K562 (cell line): ENCODE results near the gene BACE2. TPM values are rescaled to one million over a fixed set of nuclear protein-coding genes. Genes with fewer than 3 reads are reported as not detected.
A peak's percentile ranks its signal among the peaks of the same experiment; 100 is the strongest.

Experiments used
- ATAC-seq: fragments of 200-7000 bp; cut with Tn5 transposase; 3 replicates; pipeline ENCODE4 v1.9.1; 2020; ENCODE audit warnings: moderate library complexity
- BruUV-seq: library from RNA; stranded (reverse); fragments of 400-500 nt; replicated peaks from 2 replicates; lab custom pipeline; 2021; lab: Mats Ljungman, UMichigan
- CTCF ChIA-PET: fragments of 300-600 bp; formaldehyde crosslinking; extraction: SDS; loops from one replicate; lab custom pipeline; 2021; ENCODE audit warnings: low intra/inter-chr PET ratio; lab: Yijun Ruan, JAX
- POLR2A ChIA-PET: fragments of 300-600, 350-650 bp; sonication (Branson Sonifier 250); formaldehyde crosslinking; extraction: SDS; loops from one replicate; lab custom pipeline; 2021; ENCODE audit warnings: antibody characterized with exemption, inconsistent platforms; lab: Yijun Ruan, JAX
- DNase-seq, 4 experiments: peaks; one replicate each; pipeline versions ENCODE4 v3.0.0 to v3.0.0-alpha.2; 2011 to 2018; ENCODE audit warnings: low spot score in 3 of 4, mixed read lengths in 3 of 4; ENCODE audit errors: extremely low read depth in 1 of 4
- FAIRE-seq: peaks from 2 replicates; lab custom pipeline; 2011; peaks lifted over from hg19 to GRCh38; lab: Jason Lieb, UNC
- H2AFZ ChIP-seq: 2 replicates; pipeline ENCODE4 v1.6.0; 2011; ENCODE audit warnings: low read depth, low read length, control low read depth, inconsistent platforms
- H3K27ac ChIP-seq: fragments of 200-600 bp; 3 replicates; pipeline ENCODE4 v1.8.0; 2011; ENCODE audit warnings: low read depth, mild to moderate bottlenecking, control low read depth, inconsistent platforms, low read length, moderate library complexity, mixed read lengths; ENCODE audit errors: extremely low read depth
- H3K27me3 ChIP-seq, 2 experiments: fragments of 300-600 bp in 1 of 2; 2 replicates in 1 of 2; 3 replicates in 1 of 2; pipeline versions ENCODE4 v1.6.0 to v1.8.0; 2011; ENCODE audit warnings: inconsistent platforms in 2 of 2, low read length in 2 of 2, mild to moderate bottlenecking in 1 of 2, mixed read lengths in 1 of 2, moderate library complexity in 1 of 2; ENCODE audit not compliant: control insufficient read depth in 2 of 2, insufficient read depth in 2 of 2
- H3K36me3 ChIP-seq: fragments of 300-600 bp; 3 replicates; pipeline ENCODE4 v1.8.0; 2011; ENCODE audit warnings: mild to moderate bottlenecking, low read length, inconsistent platforms; ENCODE audit not compliant: control insufficient read depth, insufficient read depth
- H3K4me1 ChIP-seq, 2 experiments: fragments of 200-600 bp in 1 of 2; replicated peaks in 1 of 2; 2 replicates in 1 of 2; 3 replicates in 1 of 2; pipeline versions ENCODE4 v1.5.1 to v1.8.0; 2011; ENCODE audit warnings: inconsistent platforms in 2 of 2, low read length in 2 of 2, mild to moderate bottlenecking in 1 of 2, mixed read lengths in 1 of 2, moderate library complexity in 1 of 2; ENCODE audit not compliant: control insufficient read depth in 2 of 2, insufficient read depth in 2 of 2
- H3K4me2 ChIP-seq: 2 replicates; pipeline ENCODE4 v1.6.1; 2011; ENCODE audit warnings: low read length, control low read depth, inconsistent platforms, mixed read lengths; ENCODE audit not compliant: insufficient read depth
- H3K4me3 ChIP-seq: fragments of 200-600 bp; sonication (generic), shearing (Covaris generic); 2 replicates; pipeline ENCODE4 v1.5.1; 2016; ENCODE audit warnings: control low read depth, inconsistent platforms
- H3K79me2 ChIP-seq: fragments of 200-600 bp; 3 replicates; pipeline ENCODE4 v1.8.0; 2011; ENCODE audit warnings: low read length, inconsistent platforms; ENCODE audit not compliant: control insufficient read depth, insufficient read depth
- H3K9ac ChIP-seq, 2 experiments: 2 replicates each; pipeline versions ENCODE4 v1.6.0 to v1.6.1; 2011; ENCODE audit warnings: low read depth in 2 of 2, low read length in 2 of 2, control low read depth in 1 of 2, inconsistent platforms in 1 of 2, mild to moderate bottlenecking in 1 of 2, mixed read lengths in 1 of 2; ENCODE audit not compliant: insufficient read depth in 1 of 2
- H3K9me1 ChIP-seq: one replicate; pipeline ENCODE4 v1.6.0; 2011; ENCODE audit warnings: inconsistent platforms, mild to moderate bottlenecking, low read length, moderate library complexity; ENCODE audit not compliant: control insufficient read depth, insufficient read depth
- H3K9me3 ChIP-seq: replicated peaks from 2 replicates; pipeline ENCODE4 v1.5.1; 2011; ENCODE audit warnings: low read depth, low read length, inconsistent platforms; ENCODE audit not compliant: control insufficient read depth, insufficient read depth
- H4K20me1 ChIP-seq: replicated peaks from 2 replicates; pipeline ENCODE4 v1.6.1; 2011; ENCODE audit warnings: low read length, inconsistent platforms, mixed read lengths; ENCODE audit not compliant: control insufficient read depth, insufficient read depth
- ARID1B ChIP-seq: fragments of 450-650 bp; IDR thresholded peaks from 2 replicates; pipeline ENCODE4 v1.6.1; 2016; ENCODE audit warnings: antibody characterized with exemption, mild to moderate bottlenecking, inconsistent platforms
- ATF3 ChIP-seq, 2 experiments: fragments of 450-650 bp in 1 of 2; sonication (generic) in 1 of 2; formaldehyde crosslinking in 1 of 2; IDR thresholded peaks in 1 of 2; conservative IDR thresholded peaks in 1 of 2; 2 replicates each; pipeline versions ENCODE4 v1.6.1 to v1.8.1; 2016 to 2023; ENCODE audit warnings: mild to moderate bottlenecking in 2 of 2, moderate library complexity in 2 of 2, inconsistent platforms in 1 of 2, missing genetic modification reagents in 1 of 2
- FOXJ2 ChIP-seq: fragments of 200-800 bp; sonication (Bioruptor generic); IDR thresholded peaks from 2 replicates; pipeline ENCODE4 v1.6.1; 2016; ENCODE audit warnings: missing genetic modification characterization, missing compliant biosample characterization
- HOXB6 ChIP-seq: fragments of 250-450 bp; sonication (Bioruptor Pico); IDR thresholded peaks from 2 replicates; pipeline ENCODE4 v1.5.1; 2022; ENCODE audit warnings: mild to moderate bottlenecking, borderline replicate concordance
- JUND ChIP-seq, 2 experiments: IDR thresholded peaks; 2 replicates in 1 of 2; 3 replicates in 1 of 2; pipeline ENCODE4 v1.6.1; 2011; ENCODE audit warnings: borderline replicate concordance in 2 of 2, low read depth in 2 of 2, low read length in 2 of 2, improper control_type of control experiment in 1 of 2, missing biosample characterization in 1 of 2, missing genetic modification characterization in 1 of 2, missing genetic modification reagents in 1 of 2
- MEIS2 ChIP-seq: fragments of 450-650 bp; IDR thresholded peaks from 2 replicates; pipeline ENCODE4 v1.6.1; 2014; ENCODE audit warnings: mild to moderate bottlenecking; ENCODE audit not compliant: partially characterized antibody
- SMAD3 ChIP-seq: fragments of 450-650 bp; formaldehyde crosslinking; conservative IDR thresholded peaks from 2 replicates; pipeline ENCODE4 v1.4.0; 2020; ENCODE audit warnings: mild to moderate bottlenecking
- STAT6 ChIP-seq: sonication (generic); formaldehyde crosslinking; IDR thresholded peaks from 2 replicates; pipeline ENCODE4 v1.8.1; 2023; ENCODE audit warnings: mild to moderate bottlenecking, missing genetic modification reagents
- ZEB2 ChIP-seq: fragments of 450-650 bp; IDR thresholded peaks from 2 replicates; pipeline ENCODE4 v1.6.1; 2016
- ZNF165 ChIP-seq: fragments of 250-450 bp; sonication (Bioruptor Pico); IDR thresholded peaks from 2 replicates; pipeline ENCODE4 v1.4.0; 2020; ENCODE audit warnings: borderline replicate concordance
- ZNF384 ChIP-seq: IDR thresholded peaks from 2 replicates; pipeline ENCODE4 v1.6.1; 2012; ENCODE audit warnings: low read depth, low read length, improper control_type of control experiment
- ZNF507 ChIP-seq: conservative IDR thresholded peaks from 2 replicates; pipeline ENCODE4 v1.6.1; 2017; ENCODE audit warnings: missing genetic modification characterization, missing compliant biosample characterization
- ZNF584 ChIP-seq: fragments of 200-800 bp; sonication (Bioruptor generic); IDR thresholded peaks from 2 replicates; pipeline ENCODE4 v1.6.1; 2016; ENCODE audit warnings: low read depth, mild to moderate bottlenecking, missing genetic modification characterization, missing compliant biosample characterization
- ZNF766 ChIP-seq: fragments of 200-800 bp; sonication (Bioruptor generic); conservative IDR thresholded peaks from 2 replicates; pipeline ENCODE4 v1.6.1; 2016; ENCODE audit warnings: missing genetic modification characterization, missing compliant biosample characterization
- ZNF785 ChIP-seq: fragments of 250-450 bp; sonication (Bioruptor Pico); IDR thresholded peaks from 2 replicates; pipeline ENCODE4 v1.4.0; 2020; ENCODE audit warnings: mild to moderate bottlenecking
- WGBS: fragments of 100-300 bp; shearing (Covaris generic); methylation state at CpG from one replicate; pipeline ENCODE4 v1.1.6; 2016; ENCODE audit warnings: low coverage, mixed read lengths; ENCODE audit not compliant: insufficient coverage; ENCODE audit errors: missing lambda C conversion rate; 5-methylcytosine and 5-hydroxymethylcytosine counted together
- in situ Hi-C: fragments of 300-500 bp; cut with MboI; formaldehyde crosslinking; loops from 4 replicates; pipeline ENCODE4 v1.15.0; 2018; ENCODE audit warnings: inconsistent platforms, mixed read lengths
- intact Hi-C: fragments of 100-400 bp; cut with micrococcal nuclease; formaldehyde crosslinking; loops from 2 replicates; pipeline ENCODE4 v1.14.2; 2022
- polyA plus RNA-seq, 8 experiments: library from polyadenylated mRNA; depleted of rRNA in 4 of 8; stranded (reverse) in 5 of 8; unstranded in 3 of 8; fragments of >200 nt; fragmentation: Nextera tagmentation in 2 of 8; fragmentation: Illumina TruSeq in 1 of 8; extraction: Ambion mirVana in 2 of 8; extraction: Trizol in 1 of 8; gene quantifications; 2 replicates each; pipeline versions ENCODE4 v1.2.1 to v1.2.3, GENCODE V29; 2011 to 2014; ENCODE audit warnings: inconsistent platforms in 1 of 8, missing spikeins in 1 of 8
- total RNA-seq, 7 experiments: library from RNA; depleted of rRNA in 6 of 7; stranded (reverse); fragments of >200 nt in 6 of 7; fragmentation: Illumina TruSeq in 2 of 7; extraction: Trizol in 2 of 7; gene quantifications; 2 replicates each; pipeline versions ENCODE4 v1.2.1 to v1.2.3, GENCODE V29; 2011 to 2021; ENCODE audit warnings: low replicate concordance in 1 of 7

The BACE2 gene
- total and polyA plus RNA-seq, 9 of the 15 experiments (the other 6 are each of a cell fraction or from before 2014, with no cell fraction given), result 0.05 to 0.24 (median 0.15) TPM; not detected in 2

GRCh38 chr21:41196993-41197392, 29.0 kb downstream of the BACE2 start:
- WGBS, result 0% methylated on average over 5 of the region's 5 CpGs
- H2AFZ ChIP-seq, result no peak overlapping the region
- TF ChIP-seq ZEB2, result no peak
- no peak for TF ChIP-seq HOXB6 (CRISPR knock-in tag)
- TF ChIP-seq ZNF584 (CRISPR knock-in tag), result no peak
- TF ChIP-seq STAT6 (CRISPR knock-in tag), result no peak
- peak; percentile 52; the same call in 1 of the 2 replicates for TF ChIP-seq ZNF384
- no peak for TF ChIP-seq ZNF507 (tag)
- peak; percentile 20; the same call in 1 of the 2 replicates for TF ChIP-seq ATF3 (IDR thresholded peaks at IDR 0.05)
- no peak for TF ChIP-seq ATF3 (CRISPR knock-in tag; conservative IDR thresholded peaks at IDR 0.05)
- TF ChIP-seq FOXJ2, result no peak
- TF ChIP-seq SMAD3 (CRISPR knock-in tag), result no peak
- TF ChIP-seq JUND (IDR thresholded peaks at IDR 0.05; ENCODE audit: borderline replicate concordance, low read depth, low read length), result 0 out of 2 replicates have a peak, but pooled peaks have one; percentile 25
- TF ChIP-seq JUND (tag; IDR thresholded peaks at IDR 0.05; ENCODE audit: borderline replicate concordance, low read depth, low read length), result no peak
- TF ChIP-seq MEIS2, result no peak
- TF ChIP-seq ARID1B, result no peak
- no peak for TF ChIP-seq ZNF165
- no peak for TF ChIP-seq ZNF785 (CRISPR knock-in tag)
- TF ChIP-seq ZNF766 (CRISPR knock-in tag), result no peak
- TF ChIP-seq, all 486 proteins: peak for 3
- no peak overlapping the region for H3K9ac ChIP-seq
- ChIA-PET POLR2A (interaction anchor here (0.7 kb wide), 1 partner anchor 329 kb away, joined by 3 read pairs; no protein-coding TSS in a partner anchor), CTCF (no interaction called here)
- no peaks in the 10 kb centered on the region for H3K4me1 ChIP-seq
- no peak for FAIRE-seq
- intact Hi-C loops (no loop called here), in situ Hi-C loops (no loop called here)
- H3K4me2 ChIP-seq, result no peak overlapping the region
- BruUV-seq, result no TSS peak
- no peaks in the 10 kb centered on the region for H3K36me3 ChIP-seq
- H3K79me2 ChIP-seq, result no peaks in the 10 kb centered on the region
- peaks cover 2 to 12% of the 10 kb centered on the region in 2 experiments; a peak in 3 of 5 replicates for H3K27me3 ChIP-seq
- H3K27ac ChIP-seq, result no peak overlapping the region
- ATAC-seq, result no peak
- no peak overlapping the region for H3K4me3 ChIP-seq
- no peaks in the 10 kb centered on the region for H3K9me1 ChIP-seq
- no peak for DNase-seq
- peaks cover 8% of the 10 kb centered on the region; the same call in 1 of the 2 replicates for H4K20me1 ChIP-seq
- H3K9me3 ChIP-seq, result no peaks in the 10 kb centered on the region
